GM21529 (cell line): Measurements from ENCODE around the gene ASAP2.

ENCODE experiments used
- ATAC-seq: cut with Tn5 transposase; IDR thresholded peaks from one replicate; pipeline ENCODE4 v1.9.1; 2021; ENCODE audit not compliant: unreplicated experiment

The ASAP2 gene

DNA sequence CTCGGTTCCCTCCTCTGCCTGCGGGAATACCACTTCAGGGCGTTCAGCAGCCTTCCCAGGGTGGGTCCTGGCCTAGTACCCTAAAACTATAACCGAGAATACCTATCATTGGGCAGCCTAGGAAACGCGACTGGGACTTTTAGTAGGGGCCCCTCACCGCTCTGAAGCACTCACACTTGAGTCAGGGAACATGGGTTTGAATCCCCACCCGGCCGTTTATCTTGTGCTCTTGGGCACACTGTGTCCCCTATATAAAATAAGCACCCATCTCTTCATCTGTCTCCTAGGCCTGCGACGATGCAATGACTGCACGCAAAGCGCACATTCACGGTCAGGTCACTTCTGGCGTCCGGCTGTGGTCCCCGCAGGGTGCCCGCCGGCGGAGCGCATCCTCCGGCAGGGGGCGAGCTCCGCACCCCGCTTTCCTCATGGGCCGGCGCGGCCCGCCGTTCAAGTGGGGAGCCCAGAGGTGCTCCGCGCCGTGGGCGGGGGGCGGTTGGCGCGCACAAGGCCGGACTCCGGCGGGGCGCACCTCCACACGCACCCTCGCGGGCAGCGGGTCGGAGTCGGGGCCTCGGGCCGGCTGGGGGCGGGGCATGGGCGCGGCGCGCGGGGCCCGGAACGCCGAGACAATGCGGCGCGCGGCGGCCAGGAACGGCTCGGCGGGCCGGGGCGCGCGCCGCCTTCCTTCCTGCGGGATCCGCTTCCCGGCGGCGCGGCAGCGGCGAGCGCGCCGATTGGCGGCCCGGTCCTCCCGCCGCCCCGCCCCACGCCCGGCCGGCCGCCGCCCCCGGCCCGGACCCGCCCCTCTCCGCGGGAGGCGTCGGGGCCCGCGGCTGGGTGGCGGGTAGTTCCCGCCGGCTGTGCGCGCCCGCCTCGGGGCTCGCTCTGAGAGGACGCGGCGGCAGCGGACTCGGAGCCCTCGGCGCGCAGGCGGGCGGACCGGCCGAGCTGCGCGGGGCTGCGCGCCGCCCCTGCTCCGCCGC is at the start of gene ASAP2:
Gene ASAP2, plus strand, starts transcription at position 850 of the 986 bp plus-strand sequence. CDS start 293 bp downstream, outside the sequence.
- peak; percentile 71 for ATAC-seq

DNA sequence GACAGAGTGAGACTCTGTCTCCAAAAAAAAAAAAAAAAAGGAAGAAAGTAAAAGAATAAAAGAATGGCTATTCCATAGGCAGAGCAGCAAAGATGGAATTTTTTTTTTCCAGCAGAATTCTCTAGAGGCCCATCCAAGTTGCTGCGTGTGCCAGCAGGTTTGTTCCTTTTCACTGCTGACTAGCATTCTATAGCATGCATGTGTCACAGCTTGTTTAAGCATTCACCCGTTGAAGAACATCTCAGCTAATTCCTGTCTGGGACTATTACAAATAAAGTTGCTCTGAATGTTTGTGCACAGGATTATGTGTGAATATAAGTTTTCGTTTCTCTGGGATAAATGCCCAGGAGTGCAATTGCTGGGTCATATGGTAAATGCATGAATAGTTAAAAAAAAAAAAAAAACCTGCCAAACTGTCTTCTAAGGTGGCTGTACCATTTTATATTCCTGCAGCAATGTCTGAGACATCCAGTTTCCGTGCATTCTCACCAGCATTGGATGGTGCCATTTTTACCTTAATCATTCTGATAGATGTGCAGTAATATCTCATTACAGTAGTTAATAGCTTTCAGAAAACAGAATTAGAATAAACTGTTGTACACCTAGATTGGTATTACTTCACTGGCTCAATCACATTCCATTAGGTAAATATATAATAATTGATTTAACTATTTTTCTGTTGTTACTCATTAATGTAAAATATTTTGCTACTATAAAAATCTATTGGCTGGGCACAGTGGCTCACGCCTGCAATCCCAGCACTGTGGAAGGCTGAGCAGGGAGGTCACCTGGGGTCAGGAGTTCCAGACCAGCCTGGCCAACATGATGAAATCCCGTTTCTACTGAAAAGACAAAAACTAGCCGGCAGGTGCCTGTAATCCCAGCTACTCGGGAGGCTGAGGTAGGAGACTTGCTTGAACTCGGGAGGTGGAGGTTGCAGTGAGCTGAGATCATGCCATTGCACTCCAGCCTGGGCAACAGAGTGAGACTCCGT is 47.5 kb upstream of the ASAP2 start:
- ATAC-seq = no peak

DNA sequence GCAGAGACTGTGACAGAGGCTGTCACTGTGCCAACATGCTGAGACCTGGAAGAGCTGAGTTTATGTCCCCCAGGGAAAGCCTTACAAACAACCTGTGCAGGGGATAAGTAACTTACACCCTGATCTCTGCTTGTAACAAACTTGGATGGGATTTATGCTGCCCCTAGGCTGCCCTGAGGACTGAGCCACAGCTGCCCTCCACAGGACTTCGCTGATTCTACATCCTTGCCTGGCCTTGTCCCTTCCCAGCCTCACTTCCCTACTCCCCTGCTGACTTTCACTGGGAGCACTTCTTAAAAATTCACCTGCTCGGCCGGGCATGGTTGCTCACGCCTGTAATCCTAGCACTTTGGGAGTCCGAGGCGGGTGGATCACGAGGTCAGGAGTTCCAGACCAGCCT is 45.9 kb upstream of the ASAP2 start:
- no peak for ATAC-seq

DNA sequence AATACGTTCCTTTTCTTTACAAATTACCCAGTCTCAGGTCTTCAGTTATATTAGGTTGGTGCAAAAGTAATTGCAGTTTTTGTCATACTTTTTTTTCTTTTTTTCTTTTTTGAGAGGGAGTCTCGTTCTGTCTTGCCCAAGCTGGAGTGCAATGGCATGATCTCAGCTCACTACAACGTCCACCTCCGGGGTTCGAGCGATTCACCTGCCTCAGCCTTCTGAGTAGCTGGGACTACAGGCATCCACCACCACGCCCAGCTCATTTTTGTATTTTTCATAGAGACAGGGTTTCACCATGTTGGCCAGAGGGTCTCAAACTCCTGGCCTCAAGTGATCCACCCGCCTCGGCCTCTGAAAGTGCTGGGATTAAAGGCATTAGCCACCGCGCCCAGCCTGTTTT is 43.8 kb upstream of the ASAP2 start:
- no peak for ATAC-seq

DNA sequence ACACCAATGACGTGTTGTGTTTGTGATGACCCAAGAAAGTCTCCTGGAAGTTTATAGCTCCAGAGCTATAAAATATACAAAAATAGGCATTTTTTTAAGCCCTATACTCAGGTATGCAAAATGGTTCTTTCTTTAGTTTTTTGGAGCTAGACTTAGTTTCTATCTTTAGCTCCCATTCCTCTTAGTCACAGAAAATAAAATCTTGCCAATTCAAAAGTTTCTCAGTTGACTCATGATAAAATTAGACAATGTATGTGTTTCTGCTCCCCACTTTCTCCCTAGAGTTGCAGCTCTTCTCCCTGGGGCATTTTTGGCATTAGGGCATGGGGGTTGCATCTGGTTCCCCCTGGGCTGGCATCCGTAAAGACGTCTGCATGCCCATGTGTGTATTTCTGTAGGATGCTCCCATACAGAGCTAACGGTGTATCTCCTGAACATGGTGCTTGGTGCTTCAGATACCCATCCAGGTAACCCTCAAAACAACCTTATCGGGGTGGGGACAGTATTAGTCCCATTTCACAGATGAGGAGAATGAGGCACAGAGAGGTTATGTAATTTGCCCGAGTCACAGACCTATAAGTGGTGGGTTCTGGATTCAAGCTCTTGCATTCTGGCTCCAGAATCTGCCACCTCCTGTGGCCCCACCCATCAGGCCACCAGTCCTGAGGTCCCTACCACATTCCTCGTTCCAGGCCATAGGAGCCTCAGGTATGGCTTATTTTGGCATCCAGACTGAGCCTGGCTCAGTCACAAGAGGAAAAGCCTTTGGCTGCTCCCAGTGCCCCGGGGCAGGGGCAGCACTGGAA is 43.1 kb upstream of the ASAP2 start:
- no peak for ATAC-seq

DNA sequence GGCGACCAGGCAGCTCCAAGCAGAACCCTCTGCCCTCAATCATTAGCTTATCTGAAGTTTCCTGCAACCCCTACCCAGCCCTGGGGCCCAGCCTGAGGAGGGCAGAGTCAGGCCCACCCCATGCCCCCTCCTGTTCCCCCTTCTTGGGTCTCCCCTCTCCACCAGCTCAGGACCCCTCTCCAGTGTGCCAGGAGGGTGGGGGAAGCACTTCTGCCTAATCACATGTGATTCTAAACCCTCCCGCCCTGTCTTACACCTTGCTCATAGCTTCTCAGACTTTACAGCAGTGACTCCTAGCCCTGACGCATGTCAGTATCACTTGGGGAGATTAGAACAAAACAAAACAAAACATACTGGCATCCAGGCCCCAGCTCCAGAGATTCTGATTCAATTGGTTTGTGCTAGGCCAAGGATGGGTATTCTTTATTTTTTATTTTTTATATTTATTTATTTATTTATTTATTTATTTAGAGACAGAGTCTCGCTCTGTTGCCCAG is 42.5 kb upstream of the ASAP2 start:
- no peak for ATAC-seq

DNA sequence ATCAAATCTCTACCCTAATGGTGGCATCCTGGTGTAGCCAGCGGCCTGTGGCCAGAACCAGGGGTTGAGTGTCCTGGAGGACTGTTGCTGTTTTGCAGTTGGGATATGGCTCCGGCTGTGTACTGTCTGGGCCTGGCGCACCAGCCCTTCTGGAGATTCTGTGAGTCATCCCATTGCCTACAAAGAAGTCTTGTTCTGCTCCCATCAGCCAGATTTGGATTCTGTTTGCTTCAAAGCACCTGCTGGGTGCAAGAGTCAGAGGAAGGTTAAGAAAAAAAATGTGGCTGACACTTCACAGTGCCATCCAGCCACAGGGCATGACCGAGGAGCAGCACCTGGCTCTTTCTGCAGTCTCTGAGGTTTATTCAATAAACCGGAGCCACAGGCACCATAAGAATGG is 41.0 kb upstream of the ASAP2 start:
- no peak for ATAC-seq

DNA sequence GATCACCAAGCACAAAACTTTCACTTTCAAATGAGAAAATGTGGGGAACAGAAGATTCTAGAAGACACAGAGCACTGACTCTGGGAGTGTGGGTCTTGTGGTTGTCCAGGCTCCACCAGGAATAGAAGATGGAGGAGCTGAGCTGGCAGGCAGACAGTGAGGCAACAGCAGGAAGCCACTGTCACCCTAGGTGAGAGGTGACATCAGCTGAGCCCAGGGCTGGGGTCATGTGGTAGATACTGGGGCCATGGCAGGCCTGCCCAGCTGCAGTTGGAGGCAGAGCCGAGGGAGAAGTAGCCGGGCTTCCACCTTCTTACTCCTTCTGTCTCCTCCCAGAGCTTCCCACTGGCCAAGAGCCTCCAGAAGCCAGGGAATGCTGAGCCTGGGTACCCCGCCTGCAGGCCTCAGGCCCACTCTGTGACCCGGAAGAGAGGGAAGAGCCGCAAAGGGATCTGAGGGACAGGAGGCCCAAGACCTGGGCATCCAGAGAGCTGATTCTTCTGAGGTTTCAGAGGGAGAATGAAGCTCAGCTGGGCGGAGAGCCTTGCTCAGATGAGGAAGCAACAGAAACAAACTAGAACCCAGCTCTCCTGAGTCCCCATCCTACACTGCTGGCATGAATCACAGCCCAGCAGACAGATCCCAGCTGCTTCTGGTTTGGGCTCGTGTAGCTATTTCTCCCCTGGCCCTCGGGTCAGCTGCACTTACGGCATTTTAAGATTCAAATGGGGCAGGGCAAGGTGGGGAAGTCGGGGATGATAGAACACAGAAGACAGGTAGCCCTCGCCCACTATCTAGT is 39.8 kb upstream of the ASAP2 start:
- ATAC-seq = no peak

DNA sequence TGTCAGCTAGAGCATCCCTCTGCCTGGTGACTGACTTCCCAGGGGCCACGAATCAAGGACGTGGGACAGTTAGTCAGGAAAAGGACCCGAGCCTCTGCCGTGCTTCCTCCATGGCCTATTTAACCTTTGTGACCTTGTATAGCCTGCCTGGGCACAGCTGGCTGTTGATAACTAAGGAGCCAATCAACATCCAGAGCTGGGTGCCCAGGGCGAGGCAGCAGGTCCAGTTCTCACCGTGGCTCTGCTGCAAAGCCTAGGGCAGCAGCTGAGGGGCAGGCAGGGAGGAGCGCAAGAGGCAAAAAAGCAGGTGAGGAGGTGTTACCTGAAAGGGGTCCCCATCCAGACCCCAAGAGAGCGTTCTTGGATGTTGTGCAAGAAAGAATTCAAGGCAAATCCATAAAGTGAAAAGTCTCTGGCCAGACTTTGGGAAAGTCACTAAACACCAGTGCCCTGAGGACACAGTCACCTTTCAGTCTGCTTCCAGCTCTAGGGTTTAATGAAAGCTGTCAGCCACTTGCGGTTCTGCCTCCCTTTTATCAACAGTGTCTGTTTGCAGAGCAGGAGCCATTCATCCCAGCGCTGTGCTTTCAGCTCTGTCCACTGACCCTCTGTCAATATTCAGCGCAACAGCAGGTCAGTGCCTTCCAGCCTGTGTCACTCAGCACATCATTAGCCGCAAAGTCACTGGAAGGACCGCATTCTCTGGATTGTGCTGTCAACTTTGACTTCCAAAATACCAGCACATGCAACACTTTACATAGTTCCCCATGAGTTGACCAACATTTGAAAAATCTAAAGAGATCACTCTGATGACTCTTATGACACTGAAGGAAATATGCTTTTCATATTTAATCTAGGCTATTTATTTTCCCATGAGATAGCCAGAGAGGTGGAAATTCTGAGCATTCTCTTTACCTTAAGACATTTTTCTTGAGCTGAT is 38.6 kb upstream of the ASAP2 start:
- ATAC-seq = no peak

DNA sequence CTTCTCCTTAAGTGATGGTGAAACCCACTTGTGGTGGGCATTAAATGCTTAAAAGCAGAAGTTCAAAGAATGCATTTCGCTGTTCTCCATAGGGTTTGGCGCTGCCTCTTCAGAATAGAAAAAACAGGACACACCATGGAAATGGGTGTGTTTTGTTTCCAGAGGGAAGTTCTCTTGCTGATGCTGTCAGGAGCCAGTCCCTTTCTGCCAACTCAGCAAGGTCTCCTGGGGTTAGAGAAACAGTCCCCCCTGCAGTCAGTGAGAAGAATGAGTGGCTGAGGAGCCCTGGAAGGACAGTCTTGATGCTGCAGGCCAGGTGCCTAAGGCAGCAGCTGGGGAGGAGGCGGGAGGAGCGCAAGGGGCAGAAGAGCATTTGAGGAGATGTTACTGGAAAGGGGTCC is 37.8 kb upstream of the ASAP2 start:
- ATAC-seq = no peak

DNA sequence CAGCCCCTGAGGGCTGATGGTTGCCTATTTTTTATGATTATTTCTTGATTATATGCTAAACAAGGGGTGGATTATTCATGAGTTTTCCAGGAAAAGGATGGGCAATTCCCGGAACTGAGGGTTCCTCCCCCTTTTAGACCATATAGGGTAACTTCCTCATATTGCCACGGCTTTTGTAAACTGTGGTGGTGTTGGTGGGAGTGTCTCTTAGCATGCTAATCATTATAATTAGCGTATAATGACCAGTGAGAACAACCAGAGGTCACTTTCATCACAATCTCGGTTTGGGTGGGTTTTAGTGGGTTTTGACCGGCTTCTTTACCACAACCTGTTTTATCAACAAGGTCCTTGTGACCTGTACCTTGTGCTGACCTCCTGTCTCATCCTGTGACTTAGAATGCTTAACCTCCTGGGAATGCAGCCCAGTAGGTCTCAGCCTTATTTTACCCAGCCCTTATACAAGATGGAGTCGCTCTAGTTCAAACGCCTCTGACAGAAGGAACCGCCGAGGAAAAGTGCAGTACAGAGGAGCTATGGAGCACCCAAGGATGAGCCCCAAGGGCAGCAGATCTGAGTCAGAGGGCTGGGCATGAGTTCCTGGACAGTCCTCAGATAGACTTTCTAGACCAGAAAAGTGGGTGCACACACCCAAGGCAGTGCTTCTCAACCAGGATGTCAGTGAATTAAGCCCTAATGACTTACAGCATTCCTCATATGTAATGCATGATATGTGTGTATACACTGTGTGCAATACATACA is 37.1 kb upstream of the ASAP2 start:
- ATAC-seq = no peak

DNA sequence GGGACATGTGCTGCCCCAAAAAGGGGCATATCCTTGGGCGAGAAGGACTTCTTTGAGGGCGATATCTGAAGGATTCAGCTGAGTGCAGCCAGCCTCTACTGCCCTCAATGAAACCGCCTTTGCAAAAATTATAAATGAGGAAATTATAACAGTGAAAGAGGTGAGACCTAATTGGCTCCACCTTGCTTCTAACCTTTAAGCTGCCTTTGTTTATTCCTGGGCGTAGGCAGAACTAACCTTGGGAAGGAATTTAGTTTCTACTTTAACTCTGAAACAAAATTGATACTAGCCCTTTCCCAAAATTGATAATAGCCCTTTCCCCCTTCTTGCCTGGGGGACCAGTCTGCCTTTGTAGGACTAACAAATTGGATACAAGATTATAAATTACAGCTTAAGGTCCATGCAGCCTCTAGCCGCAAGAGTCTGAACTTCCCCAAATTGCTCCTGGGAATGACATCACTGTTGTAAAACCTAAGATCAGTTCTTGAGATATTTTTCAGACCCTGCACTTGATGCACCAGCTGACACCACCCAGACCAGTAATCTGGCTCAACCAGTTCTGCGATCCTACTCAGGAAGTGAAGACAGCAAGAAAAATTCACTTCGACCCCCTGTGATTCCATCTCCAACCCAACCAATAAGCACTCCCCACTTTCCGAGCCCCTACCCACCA is 36.0 kb upstream of the ASAP2 start:
- no peak for ATAC-seq

DNA sequence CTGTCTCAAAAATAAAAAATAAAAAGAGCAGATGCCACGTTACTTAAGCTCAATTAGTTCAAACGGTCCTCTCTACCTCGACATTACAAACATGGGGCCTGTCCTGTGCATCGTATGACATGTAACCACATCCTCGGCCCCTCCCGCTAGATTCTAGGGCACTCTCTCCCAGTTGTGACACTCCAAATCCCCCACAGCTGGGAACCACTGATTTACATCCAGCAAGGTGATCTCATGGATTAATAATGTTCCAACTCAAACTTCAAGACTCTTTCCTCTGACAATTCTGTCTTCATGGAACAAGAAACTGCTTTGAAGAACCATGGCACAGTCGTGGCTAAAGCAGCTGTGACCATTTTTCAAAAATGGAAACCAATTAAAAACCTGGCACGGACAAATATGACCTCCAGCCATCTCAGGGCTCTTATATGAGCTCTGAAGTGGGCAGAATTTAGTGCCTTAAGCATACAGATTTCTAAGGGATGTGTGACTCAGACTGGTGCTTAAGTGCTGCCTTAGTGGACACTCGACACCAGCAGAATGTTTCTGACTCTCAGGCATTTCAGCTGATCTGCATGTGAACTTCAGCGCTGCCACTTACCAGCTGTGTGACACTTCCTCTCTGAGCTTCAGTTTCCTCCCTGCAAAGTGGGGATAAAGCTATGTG is 31.7 kb upstream of the ASAP2 start:
- ATAC-seq = no peak

DNA sequence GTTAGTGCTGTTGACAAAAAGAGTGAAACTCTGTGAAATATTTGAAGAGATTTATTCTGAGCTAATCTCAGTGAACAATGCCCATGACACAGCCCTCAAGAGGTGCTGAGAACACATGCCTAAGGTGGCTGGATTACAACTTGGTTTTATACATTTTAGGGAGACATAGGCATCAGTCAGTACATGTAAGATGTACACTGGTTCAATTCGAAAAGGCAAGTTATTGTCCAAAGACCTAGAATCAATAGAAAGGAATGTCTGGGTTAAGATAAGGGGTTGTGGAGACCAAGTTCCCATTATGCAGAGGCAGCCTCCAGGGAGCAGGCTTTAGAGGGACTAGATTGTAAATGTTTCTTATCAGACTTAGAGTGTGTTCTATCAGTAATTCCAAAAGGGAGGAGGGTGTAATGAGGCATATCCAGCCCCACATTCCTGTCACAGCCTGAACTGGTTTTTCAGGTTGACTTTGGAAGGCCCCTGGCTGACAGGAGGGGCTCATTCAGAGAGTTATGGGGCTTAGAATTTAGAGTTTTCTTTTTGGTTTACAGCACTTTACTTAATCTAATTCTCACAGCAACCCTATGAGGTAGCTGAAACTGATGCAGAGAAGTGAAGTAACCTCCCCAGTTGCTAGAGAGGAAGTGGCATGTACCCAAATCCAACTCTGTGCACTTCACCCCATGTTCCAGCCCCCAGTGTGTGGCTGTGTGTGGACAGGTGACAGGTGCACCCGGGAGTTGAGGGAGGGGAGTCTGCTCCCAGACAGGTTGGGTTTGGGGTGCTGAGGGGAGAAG is 28.3 kb upstream of the ASAP2 start:
- ATAC-seq = peak; percentile 50

DNA sequence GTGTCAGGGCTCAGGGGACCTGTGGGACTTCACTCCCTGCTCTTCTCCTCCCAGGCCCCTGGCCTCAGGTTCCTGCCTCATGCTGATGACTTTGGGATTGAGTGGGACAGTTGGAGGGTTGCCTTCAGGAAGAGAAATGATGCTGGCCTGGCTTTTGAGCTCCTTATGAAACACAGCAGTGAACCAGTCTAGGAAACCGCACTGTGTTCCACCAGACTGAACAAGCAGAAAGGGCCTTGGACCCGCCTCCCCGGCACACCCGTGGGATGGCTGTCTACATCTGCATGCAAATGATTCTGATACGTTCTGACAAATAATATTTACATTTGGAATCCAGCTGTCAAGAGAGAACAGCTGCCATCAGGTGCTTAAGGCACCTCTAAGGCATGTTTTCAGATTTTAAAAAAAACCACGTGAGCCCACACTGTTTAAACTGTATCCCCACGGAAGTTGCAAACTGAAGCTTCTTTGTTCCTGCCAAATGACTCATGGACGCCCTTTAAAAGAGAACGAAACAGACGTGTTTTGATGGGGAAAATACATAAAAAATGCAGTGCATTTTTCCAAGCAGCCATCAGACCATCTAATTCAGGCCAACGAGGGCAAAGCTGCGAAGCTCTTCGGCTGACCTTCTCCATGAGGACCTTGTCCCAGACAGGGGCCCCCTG is 27.6 kb upstream of the ASAP2 start:
- peak; percentile 62 for ATAC-seq
